HG02759 (cell line): ENCODE results near the gene C15orf39.
"Not testable (repeated sequence)": the region's sequence is repeated elsewhere in the genome, so short reads cannot be mapped to it uniquely, and the experiment has no call there.

ENCODE experiments used
- ATAC-seq: cut with Tn5 transposase; IDR thresholded peaks from one replicate; pipeline ENCODE4 v1.9.1; 2021; ENCODE audit warnings: mild to moderate bottlenecking, moderate library complexity; ENCODE audit not compliant: unreplicated experiment

C15orf39 gene

DNA sequence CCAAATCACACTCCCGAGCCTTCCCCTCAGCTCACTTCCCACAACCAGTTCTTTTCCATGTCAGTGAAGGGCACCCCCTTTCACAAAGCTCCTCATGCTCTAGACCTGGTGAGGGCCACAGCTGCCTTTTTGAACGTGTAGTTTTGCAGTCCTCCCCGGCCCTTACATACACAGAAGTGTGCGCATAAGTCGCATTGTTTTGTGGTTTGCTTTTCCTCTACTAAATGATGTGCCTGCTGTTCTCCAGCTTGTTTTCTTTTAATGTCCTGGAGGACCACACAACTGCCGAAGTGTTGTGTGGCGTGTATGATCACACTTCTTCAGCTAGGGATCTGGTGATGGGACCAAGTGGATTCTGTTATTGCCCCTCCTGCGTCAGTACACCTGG is 7.6 kb downstream of the C15orf39 start:
- no peak for ATAC-seq

DNA sequence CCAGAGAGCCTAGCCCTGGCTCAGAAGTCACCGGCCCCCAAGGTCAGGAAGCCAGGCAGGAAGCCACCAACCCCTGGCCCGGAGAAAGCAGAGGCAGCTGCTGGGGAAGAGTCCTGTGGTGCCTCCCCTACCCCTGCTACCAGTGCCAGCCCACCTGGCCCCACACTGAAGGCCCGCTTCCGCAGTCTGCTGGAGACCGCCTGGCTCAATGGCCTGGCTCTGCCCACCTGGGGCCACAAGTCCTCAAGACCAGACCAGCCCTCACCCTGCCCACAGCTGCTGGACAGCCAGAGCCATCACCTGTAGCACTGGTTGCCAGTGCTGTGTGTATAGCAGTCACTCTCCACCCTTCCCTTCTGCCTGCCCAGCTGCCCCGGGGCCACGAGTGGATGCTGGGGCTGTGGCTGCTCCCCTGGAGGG is 9.1 kb downstream of the C15orf39 start:
- ATAC-seq, result no peak

DNA sequence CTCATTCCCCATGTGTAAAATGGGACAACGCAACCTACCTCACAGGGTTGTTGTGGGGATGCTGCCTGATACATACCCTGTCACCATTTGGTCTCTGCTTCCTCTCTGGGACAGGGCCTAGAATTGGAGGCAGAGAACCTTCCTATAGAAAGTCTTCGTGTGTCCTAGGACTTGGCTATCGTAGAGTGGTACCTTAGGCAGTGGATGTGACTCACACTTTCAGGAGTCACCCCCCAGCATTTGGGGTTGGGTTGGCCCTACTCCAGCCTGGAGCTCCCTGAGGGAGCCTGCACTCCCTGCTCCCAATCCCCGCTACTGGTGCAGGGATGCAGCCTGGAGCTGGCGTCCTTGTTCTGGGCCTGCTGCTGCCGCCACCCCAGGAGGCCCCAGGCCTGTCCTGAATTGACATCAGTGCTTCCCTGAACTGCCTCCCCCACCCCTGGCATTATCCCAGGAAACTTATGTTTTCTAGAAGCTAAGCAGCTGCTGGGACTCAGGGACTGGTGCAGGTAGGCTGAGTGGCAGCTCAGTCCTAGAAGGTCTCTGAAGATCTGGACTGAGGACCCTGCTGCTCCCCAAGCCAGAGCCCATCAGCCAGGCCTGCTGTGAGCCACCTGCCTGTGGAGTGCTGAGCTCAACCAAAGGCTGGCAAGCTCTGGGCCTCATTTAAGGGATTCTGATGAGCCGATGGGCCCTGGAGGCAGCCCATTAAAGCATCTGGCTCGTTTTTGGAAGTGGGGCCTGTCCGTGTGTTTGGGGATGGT is 9.9 kb downstream of the C15orf39 start:
- no peak for ATAC-seq

DNA sequence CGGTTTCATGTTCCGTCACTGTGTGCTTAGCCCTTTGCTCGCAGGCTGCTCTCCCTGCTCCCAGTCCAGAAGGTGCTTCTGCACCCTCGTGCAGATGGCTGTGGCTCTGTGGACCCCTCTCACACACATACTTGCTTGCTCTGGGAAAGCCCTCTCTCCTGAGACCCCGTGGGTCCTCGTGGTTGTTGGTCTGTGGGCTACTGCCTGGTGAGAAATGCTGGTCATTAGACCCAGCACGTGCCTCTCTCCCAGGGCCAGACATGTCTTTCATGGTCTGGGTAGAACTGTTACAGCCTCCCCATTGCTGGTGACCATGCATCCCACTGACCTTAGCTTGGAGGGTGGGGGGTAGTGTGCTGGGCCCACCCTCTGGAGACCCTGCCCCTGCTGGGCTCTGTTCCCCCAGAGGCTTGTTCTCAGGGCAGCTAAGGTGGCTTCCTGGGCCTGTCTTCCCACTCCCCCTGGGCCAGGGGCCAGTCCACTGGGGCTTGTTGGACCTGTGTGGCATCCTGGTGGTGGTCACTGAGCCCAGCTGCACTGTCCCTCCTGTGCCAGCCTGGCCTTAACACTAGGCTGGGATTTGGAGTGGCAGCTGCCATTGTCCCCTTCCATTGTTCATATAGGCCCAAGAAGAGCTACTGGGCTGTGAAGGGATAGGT is 10.6 kb downstream of the C15orf39 start:
- ATAC-seq, result no peak

DNA sequence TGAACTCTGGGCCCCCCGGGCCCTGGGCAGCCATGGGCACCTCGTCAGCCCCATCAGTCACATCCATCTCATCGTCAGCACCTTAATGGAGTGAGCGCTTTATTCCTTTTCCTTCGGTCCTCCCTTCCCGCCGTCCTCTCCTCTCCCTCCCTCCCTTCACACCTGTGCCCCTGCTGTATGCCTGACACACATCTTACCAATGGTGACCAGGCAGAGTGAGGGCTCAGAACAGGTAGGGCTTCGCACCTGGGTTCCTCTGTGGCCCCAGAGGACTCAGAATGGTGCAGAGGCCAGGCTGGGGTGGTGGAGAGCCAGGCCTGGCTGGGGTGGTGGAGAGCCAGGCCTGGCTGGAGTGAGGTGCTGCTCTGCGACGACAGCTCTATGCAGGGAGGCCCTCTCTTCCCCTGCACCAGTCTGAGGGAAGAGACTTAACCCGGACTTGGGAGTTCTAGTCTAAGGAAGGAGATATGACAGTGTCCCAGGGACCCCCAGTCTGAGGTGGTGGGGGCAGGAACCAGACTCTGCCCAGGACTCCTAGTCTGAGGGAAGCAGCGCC is 11.6 kb downstream of the C15orf39 start:
- ATAC-seq, result no peak

DNA sequence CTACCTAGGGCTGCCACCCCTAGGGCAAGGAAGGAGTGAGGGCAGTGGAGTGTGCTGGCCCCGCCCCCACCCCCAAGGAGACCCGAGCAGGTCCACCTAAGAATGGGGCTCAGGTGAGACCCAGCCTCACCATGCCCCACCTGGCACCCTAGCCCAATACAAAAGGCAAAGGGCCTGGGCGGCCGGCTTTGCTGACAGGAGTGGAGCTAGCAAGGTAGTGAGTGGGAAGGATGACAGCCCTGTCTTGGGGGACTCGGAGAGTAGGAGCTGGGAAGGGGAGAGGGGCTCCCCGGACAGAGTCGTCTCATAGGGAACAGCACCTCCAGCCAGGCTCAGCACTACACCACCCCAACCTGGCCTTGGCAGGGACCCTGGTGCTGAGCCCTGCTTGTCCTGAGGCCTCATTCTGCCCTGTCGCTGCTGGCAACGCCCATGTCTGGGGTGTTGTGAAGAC is 12.1 kb downstream of the C15orf39 start:
- ATAC-seq, result no peak

DNA sequence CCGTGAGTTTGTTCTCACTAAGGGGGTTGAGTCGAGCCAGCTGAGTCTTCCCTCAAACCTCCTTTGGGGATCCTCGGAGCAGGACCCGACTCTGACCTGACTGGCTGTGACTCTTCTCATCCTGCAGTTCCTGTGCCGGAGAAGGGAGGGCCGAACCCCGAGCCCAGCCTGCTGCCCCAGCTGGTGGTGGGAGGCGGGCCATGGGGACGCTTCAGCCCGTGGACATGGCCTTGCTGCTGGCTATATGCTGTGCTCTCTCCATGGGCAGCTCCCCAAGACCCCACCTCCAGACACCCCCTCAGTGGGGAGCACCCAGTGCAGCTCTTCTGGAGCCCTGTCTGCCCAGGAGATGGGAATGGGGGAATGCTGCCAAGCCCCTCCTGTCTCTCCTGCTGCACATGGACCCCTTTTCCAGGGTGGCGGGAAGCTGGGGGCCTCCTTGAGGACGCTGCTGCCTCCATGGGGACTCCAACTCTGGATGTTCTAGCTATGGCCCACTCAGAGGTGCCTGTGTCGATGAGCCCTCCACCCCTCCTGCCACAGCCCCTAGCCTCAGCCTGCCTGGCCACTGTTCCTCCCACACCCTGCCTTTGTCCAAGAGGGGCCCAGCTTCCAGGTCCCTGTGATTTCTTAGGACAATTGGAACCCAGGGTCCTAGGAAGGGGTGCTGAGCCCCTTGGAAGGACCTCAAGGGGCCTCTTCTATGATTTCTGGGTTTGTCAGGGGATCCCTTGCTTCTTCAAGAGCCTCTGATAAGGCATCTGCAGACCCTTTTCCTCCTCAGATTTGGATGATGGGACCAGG is 12.8 kb downstream of the C15orf39 start:
- no peak for ATAC-seq

DNA sequence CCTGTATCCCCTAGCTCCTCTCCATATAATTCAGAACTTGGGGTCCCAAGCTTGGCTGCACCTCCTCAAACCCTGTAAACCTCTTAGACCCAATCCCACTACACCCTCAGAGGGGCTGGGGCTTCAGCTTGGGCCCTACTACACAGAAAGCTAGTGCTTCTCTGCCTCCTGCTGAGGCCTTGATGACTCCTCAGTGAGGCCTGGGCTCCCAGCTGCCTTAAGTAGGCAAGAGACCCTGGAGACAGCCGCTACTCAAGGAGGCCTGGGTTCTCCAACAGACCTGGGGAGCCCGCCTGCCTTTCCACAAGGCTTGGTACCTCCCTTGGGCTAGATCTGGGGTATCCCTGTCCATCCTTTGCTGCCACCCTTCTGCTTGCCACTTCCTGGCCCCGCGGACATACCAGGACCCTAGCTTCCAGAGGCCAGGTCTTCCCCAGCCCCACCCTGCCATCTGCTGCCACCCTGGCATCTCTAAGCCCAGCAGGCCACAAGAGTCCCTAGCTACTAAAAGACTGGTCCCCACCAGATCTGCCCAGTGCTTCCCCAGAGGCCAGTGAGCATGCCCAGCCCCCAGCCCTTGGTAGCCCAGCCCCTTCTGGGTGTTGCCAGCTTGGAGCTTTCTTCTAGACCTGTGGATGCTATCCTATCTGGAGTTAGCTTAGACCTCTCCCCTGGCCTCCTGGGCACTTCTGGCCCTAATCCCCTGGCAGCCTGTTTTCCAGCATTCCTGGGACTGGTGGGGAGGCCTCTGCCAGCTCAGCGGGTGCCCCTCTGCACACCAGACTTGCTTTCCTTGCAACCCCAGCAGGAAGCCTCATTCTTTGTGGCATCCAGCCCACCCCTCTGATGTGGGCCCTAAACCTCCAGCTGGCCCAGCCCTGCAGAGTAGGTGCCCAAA is 13.7 kb downstream of the C15orf39 start:
- no peak for ATAC-seq

DNA sequence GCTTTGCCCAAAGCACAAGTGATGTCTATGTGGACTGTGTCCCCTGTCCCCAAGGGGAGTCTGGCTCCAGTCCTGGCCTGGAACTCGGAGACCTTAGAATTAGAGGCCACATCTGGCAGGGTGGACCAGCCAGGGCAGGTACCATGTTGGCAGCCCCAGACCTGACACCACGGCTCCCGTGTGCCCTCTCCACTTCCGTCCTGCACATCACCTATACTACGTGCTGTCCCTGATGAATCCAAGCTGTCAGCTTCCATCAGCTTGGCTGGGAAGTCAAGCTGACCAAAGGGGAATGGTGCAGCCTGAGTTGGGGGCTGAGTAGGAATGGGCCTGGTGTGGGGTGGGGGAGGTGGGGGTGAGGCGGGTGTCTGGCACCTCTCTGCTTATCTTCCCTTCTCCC is 15.3 kb downstream of the C15orf39 start:
- no peak for ATAC-seq

DNA sequence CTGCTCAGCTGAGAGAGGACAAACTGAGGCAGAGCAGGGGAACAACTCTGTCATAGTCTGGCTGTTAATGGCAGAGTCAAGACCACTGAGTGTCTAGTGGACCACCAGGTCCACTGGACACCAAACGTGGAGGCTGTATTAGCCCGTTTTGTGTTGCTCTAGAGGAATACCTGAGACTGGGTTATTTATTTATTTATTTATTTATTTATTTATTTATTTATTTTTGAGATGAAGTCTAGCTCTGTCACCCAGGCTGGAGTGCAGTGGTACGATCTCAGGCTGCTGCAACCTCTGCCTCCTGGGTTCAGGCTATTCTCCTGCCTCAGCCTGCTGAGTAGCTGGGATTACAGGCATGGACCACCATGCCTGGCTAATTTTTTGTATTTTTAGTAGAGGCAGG is 15.9 kb downstream of the C15orf39 start:
- ATAC-seq, result not testable (repeated sequence)

DNA sequence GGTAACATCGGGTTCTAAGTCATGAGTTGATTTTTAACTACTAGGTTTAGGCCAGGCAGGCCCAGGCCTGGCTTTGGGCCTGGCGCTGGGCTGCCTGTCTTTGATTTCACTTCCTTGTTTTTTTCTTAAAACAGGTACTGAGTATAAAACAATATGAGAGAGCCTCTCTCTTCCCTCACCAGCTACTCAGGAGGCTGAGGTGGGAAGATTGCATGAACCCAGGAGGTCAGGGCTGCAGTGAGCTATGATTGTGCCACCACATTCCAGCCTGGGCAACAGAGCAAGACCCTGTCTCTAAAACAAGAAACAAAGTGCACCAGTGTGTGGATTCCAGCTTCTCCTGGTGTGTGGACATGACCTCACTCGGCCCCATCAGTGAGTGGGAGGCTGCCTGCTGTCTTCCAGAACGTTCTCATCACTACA is 17.8 kb downstream of the C15orf39 start:
- peak; percentile 43 for ATAC-seq

DNA sequence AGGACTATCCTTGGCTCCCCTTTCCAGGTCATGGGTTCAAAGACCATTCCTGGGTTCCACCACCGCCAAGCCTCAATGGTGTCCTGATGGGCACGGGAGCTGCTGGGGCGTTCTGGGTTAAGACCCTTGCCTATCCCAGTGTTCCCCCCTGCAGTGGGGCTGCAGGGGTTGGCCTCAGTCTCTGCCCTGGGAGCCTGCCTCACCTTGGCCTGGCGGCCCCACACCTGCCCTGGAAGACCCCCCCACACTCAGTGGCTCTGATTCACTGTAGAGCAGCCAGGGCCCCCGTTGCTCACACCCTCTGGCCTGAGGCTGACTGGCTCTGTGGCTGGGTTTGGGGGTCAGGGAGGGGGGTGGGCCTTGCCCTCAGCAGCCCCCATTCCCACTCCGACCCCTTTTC is 22.0 kb downstream of the C15orf39 start:
- ATAC-seq, result no peak

DNA sequence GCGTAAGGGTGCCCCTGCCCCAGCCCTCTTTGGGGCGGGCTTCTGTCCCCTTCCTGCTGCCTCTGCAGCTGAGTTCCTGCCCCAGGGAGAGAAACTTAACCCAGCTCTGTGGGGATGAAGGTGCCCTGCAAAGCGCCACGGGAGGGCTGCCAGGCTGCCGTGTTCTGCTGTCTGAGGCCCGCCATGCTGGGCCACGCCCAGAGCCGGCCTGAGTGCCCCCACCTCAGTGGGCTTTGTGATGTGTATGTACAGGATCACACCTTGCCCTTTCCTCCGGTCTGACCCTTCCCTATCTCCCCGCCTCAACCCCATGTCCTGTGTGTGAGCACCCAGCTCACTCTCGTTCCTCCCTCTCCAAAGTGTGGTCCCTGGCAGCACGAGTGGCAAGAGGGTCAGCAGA is 22.6 kb downstream of the C15orf39 start:
- ATAC-seq, result no peak

DNA sequence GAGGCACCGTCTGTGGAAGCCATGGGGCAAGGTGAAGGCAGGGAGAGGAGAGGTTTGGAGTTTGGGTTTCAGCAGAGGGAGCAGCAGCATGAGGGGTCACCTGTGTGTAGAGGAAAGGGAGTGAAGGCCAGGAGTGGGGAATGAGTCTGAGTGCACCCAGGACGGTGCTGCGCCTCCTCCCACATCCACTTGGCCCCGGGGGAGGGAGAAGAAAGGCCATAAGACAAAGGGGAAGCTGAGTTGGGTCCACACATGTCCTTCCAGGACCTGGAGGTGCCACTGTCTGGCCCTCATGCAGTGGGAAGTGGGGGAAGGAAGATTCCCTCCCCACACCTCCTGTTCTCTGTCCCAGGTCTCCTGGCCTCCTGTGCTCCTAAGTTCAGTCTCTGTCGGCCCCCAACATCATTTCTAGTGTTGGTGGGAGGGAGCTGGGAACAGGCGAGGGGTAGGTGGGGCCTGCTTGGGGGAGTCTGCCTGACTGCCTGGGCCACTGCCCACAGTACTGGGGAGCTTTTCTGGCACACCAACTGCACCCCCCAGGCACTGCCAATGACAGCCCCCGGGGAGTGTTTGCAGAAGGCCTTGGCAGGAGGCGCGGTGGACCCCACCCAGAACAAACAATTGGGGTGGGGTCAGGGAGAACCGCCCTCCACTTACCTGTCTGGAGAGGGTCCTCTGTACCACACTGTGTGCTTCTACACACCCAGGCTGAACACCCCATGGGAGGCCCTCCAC is 23.6 kb downstream of the C15orf39 start:
- not testable (repeated sequence) for ATAC-seq

DNA sequence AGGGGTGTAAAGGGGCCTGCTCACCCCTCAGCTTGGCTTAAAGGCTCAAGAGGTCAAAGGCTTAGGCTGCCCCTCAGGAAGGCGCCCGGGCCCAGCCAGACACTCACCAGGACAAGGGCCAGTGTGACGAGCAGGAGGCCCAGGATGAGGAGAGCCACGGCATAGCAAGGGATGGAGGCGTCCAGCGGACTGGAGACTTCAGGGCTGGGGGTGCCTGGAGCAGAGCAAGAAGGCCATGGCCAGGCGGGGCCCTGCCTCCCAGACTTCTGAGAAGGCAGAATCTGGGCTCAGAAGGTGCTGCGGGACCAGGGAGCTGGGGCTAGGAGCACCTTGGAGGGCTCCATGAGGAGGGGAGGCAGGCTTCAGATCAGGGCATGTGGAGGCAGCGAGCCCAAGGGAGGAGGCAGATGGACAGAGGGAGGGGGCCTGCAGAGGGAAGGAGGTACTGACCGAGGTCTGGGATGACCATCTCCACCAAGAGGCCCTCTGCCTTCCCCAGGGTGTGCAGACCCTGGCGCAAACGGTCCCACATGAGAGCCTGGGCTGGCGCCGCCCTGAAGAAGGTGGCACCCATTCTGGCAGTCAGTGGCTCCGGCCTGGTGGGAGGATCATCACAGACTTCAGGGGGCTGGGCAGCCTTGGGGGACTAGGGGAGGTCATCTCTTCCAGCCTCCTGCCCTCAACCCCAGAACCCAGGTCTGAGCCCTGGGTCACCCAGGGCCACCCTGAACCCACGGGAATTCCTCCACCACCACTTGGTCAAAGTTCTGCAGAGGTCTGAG is 24.5 kb downstream of the C15orf39 start:
- no peak for ATAC-seq

DNA sequence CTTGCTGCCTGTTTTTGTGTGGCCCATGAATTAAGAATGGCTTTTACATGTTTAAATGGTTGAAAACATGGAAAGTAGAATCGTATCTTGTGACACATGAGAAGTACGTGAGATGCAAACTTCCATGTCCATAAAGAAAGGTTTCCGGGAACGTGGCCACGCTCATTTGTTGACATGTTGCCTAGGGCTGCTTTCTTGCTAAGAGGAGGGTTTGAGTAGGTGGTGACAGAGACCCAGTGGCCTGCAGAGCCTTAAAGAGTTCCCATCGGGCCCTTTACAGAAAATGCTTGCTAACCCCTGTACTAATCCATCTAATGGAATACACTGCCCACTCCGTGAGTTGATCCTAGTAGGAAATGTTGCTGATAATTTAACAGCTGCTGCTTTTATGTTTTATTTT is 25.4 kb downstream of the C15orf39 start:
- ATAC-seq, result not testable (repeated sequence)

DNA sequence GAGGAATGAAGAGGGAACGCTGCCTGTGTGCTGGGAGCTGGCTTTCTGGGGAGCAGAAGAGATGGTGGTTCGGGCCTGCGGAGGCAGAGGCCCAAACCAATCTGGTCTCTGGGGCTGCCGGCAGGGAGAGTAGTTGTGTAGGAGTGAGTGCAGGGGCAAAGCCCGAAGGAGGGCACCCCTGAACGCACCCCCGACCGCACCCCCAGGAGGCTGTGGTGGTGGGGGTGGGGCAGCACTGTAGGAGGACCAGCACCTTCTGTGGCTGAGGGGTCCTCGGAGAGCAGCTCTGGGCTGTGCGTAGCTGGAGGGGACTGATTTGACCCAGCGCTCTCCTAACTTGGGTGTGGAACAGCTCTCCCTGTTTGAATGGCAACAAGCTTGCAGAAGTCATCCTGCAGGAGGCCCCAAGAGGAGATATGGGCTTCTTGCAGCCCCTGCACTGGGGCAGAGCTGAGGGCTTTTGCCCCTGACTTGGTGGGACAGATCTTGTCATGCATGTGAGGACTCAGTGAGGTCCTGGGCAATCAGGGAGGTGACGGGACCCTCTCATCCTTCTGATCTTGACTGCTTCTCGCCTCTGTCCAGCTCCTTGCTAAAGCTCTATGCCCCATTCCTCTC is 26.1 kb downstream of the C15orf39 start:
- no peak for ATAC-seq

DNA sequence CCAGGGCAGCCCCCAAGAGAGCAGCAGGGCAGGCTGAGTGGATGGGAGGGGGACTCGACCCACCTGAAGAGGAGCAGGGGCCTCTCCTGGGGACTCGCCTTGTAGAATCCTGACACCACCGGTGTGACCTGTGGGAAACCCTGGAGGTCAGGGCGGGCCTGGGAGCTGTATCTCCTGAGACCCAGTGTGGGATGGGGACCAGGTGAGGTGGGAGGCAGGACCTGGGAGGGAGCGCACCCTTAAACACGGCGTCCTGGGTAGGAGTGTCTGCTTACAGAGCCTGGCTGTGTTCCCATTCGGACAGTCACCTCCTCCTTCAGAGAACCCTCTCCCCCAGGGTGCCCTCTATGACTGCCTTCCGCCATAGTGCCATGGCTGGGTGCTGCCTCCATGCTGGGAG is 27.1 kb downstream of the C15orf39 start:
- no peak for ATAC-seq
